ENCODE measurements around the gene CREG1. TPM values are rescaled to one million over a fixed set of nuclear protein-coding genes. Genes with fewer than 3 reads are reported as not detected.

The CREG1 gene
- total and polyA plus RNA-seq, 2 experiments from 2014 or later, result 21.2 to 42.7 TPM

- DNase-seq (ENCODE audit: low spot score) (no peak), ATAC-seq (no peak)
- no peak overlapping the region for H3K27ac Mint-ChIP-seq
- no peak overlapping the region for H2AFZ ChIP-seq
- no peaks in the 10 kb centered on the region for H3K4me1 ChIP-seq (ENCODE audit: insufficient read depth)
- TF ChIP-seq POLR2AphosphoS5 (IDR thresholded peaks at IDR 0.05; ENCODE audit: low read depth) (no peak), JUNB (IDR thresholded peaks at IDR 0.05; ENCODE audit: unreplicated experiment) (no peak), ZNF331 (CRISPR knock-in tag; IDR thresholded peaks at IDR 0.05; ENCODE audit: low read depth) (no peak), EZH2phosphoT487 (IDR thresholded peaks at IDR 0.05; ENCODE audit: unreplicated experiment) (no peak), CREB1 (CRISPR knock-in tag; IDR thresholded peaks at IDR 0.05; ENCODE audit: low read depth) (no peak)
- TF ChIP-seq, protein P1, sequence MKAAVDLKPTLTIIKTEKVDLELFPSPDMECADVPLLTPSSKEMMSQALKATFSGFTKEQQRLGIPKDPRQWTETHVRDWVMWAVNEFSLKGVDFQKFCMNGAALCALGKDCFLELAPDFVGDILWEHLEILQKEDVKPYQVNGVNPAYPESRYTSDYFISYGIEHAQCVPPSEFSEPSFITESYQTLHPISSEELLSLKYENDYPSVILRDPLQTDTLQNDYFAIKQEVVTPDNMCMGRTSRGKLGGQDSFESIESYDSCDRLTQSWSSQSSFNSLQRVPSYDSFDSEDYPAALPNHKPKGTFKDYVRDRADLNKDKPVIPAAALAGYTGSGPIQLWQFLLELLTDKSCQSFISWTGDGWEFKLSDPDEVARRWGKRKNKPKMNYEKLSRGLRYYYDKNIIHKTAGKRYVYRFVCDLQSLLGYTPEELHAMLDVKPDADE (IDR thresholded peaks at IDR 0.05), result no peak
- TF ChIP-seq, protein P2, sequence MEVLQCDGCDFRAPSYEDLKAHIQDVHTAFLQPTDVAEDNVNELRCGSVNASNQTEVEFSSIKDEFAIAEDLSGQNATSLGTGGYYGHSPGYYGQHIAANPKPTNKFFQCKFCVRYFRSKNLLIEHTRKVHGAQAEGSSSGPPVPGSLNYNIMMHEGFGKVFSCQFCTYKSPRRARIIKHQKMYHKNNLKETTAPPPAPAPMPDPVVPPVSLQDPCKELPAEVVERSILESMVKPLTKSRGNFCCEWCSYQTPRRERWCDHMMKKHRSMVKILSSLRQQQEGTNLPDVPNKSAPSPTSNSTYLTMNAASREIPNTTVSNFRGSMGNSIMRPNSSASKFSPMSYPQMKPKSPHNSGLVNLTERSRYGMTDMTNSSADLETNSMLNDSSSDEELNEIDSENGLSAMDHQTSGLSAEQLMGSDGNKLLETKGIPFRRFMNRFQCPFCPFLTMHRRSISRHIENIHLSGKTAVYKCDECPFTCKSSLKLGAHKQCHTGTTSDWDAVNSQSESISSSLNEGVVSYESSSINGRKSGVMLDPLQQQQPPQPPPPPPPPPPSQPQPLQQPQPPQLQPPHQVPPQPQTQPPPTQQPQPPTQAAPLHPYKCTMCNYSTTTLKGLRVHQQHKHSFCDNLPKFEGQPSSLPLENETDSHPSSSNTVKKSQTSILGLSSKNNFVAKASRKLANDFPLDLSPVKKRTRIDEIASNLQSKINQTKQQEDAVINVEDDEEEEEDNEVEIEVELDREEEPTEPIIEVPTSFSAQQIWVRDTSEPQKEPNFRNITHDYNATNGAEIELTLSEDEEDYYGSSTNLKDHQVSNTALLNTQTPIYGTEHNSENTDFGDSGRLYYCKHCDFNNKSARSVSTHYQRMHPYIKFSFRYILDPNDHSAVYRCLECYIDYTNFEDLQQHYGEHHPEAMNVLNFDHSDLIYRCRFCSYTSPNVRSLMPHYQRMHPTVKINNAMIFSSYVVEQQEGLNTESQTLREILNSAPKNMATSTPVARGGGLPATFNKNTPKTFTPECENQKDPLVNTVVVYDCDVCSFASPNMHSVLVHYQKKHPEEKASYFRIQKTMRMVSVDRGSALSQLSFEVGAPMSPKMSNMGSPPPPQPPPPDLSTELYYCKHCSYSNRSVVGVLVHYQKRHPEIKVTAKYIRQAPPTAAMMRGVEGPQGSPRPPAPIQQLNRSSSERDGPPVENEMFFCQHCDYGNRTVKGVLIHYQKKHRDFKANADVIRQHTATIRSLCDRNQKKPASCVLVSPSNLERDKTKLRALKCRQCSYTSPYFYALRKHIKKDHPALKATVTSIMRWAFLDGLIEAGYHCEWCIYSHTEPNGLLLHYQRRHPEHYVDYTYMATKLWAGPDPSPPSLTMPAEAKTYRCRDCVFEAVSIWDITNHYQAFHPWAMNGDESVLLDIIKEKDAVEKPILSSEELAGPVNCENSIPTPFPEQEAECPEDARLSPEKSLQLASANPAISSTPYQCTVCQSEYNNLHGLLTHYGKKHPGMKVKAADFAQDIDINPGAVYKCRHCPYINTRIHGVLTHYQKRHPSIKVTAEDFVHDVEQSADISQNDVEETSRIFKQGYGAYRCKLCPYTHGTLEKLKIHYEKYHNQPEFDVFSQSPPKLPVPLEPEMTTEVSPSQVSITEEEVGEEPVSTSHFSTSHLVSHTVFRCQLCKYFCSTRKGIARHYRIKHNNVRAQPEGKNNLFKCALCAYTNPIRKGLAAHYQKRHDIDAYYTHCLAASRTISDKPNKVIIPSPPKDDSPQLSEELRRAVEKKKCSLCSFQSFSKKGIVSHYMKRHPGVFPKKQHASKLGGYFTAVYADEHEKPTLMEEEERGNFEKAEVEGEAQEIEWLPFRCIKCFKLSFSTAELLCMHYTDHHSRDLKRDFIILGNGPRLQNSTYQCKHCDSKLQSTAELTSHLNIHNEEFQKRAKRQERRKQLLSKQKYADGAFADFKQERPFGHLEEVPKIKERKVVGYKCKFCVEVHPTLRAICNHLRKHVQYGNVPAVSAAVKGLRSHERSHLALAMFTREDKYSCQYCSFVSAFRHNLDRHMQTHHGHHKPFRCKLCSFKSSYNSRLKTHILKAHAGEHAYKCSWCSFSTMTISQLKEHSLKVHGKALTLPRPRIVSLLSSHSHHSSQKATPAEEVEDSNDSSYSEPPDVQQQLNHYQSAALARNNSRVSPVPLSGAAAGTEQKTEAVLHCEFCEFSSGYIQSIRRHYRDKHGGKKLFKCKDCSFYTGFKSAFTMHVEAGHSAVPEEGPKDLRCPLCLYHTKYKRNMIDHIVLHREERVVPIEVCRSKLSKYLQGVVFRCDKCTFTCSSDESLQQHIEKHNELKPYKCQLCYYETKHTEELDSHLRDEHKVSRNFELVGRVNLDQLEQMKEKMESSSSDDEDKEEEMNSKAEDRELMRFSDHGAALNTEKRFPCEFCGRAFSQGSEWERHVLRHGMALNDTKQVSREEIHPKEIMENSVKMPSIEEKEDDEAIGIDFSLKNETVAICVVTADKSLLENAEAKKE (CRISPR knock-in tag; IDR thresholded peaks at IDR 0.05), result no peak
- TF ChIP-seq, protein P3, sequence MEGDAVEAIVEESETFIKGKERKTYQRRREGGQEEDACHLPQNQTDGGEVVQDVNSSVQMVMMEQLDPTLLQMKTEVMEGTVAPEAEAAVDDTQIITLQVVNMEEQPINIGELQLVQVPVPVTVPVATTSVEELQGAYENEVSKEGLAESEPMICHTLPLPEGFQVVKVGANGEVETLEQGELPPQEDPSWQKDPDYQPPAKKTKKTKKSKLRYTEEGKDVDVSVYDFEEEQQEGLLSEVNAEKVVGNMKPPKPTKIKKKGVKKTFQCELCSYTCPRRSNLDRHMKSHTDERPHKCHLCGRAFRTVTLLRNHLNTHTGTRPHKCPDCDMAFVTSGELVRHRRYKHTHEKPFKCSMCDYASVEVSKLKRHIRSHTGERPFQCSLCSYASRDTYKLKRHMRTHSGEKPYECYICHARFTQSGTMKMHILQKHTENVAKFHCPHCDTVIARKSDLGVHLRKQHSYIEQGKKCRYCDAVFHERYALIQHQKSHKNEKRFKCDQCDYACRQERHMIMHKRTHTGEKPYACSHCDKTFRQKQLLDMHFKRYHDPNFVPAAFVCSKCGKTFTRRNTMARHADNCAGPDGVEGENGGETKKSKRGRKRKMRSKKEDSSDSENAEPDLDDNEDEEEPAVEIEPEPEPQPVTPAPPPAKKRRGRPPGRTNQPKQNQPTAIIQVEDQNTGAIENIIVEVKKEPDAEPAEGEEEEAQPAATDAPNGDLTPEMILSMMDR (conservative IDR thresholded peaks at IDR 0.05; ENCODE audit: low read depth in 2 of 2), result no peak
- no peak overlapping the region for H3K4me3 Mint-ChIP-seq
- H3K36me3 Mint-ChIP-seq (ENCODE audit: low read depth), result no peaks in the 10 kb centered on the region
- H3F3A ChIP-seq (replicated peaks; ENCODE audit: low read depth), result no peaks in the 10 kb centered on the region
- no peak overlapping the region for H3K27ac ChIP-seq (ENCODE audit: low read depth)
- H3K27me3 ChIP-seq (ENCODE audit: insufficient read depth), result no peaks in the 10 kb centered on the region
- peaks cover 9% of the 10 kb centered on the region for H3K4me1 Mint-ChIP-seq
- H3K79me2 ChIP-seq (replicated peaks; ENCODE audit: insufficient read depth), result no peaks in the 10 kb centered on the region
- no peak overlapping the region for H3K4me3 ChIP-seq
- no peak overlapping the region for H3K4me2 ChIP-seq
- no peaks in the 10 kb centered on the region for H4K20me1 ChIP-seq (replicated peaks; ENCODE audit: insufficient read depth)
- no peaks in the 10 kb centered on the region for H3K36me3 ChIP-seq (ENCODE audit: insufficient read depth)
- no peaks in the 10 kb centered on the region for H3K9me3 Mint-ChIP-seq
- no peaks in the 10 kb centered on the region for H3K9me2 ChIP-seq (ENCODE audit: insufficient read depth)
- H3K27me3 Mint-ChIP-seq (ENCODE audit: insufficient read depth, low read depth, poor library complexity), result peaks cover 6% of the 10 kb centered on the region
These were observed 8.2 kb upstream of the CREG1 start for GRCh38 chr1:167561753-167562152.

Measured in GM23338 (cell line).